Activated naive CD4-positive, alpha-beta T cell treated with Interleukin-2 at 50 U/mL for 16 hours (primary cell): Measurements from ENCODE around the gene XPNPEP2.
"Not testable (repeated sequence)": the region's sequence is repeated elsewhere in the genome, so short reads cannot be mapped to it uniquely, and the experiment has no call there.

Source experiments
- DNase-seq: peaks from one replicate; pipeline ENCODE4 v3.0.0-alpha.2; 2020

The XPNPEP2 gene

DNA sequence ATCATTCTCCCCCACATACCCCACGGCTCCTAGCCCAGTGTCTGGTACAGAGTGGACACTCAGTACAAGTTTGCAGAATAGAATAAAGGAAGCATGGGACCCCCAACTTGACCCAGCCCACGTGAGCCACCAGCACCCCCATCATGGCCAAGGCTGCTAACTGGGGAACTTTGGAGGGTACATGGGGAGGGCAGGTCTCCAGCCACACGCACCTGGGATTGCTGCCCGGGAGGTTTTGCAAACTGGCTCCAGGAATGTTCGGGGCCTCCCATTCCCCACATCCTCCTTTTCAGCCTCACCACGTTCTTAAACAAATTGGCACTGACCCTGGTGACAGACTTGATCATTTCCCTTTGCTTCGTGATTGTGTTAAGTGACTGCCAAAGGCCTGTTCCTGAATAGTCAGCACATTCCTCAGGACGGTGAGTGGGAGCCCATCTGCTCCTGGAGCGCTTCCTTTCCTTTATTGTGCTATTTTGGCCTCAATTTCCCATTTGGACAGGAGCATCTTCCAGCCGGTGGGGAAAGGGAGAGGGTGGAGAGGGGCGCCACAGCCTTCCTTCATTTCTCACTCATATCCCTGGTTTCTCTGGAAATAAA lies 18.7 kb upstream of the XPNPEP2 start:
- DNase-seq: no peak

DNA sequence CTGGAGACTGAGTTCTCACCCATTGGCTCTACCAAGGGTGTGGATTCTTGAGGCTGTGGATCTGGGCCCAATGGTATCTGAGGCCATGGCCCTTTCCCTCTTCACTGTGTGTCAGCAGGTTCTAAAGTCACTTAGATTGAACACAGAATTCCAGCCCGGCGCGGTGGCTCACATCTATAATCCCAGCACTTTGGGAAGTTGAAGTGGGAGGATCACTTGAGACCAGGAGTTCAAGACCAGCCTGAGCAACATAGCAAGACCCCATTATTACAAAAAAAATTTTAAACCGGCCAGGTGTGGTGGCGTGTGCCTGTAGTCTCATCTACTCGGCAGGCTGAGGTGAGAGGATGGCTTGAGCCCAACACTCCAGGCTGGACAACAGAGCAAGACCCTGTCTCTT lies 18.0 kb upstream of the XPNPEP2 start:
- DNase-seq: no peak

DNA sequence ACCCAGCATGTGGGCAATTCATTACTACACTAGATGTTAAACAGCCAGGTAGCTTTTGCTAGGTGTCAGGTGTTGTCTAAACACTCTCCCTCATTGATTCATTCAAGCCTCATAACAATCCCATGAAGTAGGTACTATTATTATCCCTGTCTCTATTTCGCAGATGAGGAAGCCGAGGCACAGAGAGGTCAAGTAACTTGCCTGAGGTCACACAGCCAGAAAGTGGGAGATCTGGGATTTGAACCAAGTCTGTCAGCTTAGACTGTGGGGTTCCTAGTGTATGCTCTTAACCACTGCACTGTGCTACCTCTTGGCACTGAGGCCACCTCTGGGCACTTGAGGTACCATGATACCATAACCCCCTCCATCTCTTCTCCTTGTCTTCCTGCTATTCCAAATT lies 17.4 kb upstream of the XPNPEP2 start:
- DNase-seq: no peak

- no peak for DNase-seq
These were observed 16.9 kb upstream of the XPNPEP2 start for GRCh38 chrX:129721870-129722269.

DNA sequence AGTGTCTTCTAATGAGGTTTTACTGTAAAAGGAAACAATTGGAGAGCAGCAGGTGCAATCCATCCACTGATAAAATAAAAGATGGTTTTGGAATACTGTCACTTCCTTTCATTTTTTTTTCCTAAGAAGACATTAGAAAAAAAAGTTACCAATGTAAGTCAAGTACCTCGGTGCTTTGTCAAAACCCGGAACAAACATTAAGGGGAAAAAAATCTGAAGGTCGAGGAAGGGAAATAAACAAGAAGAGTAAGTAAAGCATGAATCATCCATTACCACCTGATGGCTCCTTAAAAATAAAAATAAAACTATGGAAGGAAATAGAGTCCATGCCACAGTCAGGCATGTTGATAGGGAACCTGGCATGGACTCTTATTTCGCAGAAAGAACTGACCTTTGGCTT lies 15.3 kb upstream of the XPNPEP2 start:
- DNase-seq: no peak

DNA sequence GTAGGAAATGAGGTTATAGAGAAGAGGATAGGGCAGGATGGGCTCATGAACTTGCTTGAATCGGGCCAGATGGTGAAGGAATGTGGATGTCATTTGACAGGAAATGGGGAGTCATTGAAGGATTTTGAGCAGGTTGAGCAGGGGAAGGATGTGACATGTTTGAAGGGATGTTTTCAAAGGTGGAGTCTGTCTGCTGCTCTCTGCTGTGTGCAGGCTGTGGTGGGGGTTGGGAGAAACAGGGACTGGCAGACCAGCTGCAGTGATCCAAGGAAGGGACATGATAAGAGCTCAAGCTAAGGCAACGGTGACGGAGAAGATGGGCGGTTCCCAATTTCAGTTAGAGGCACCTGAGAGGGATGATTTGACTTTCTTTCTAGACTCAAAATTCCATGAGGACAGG lies 14.0 kb upstream of the XPNPEP2 start:
- no peak for DNase-seq

GRCh38 chrX:129726307-129727111 lies 12.3 kb upstream of the XPNPEP2 start:
- DNase-seq: peak; percentile 25

- DNase-seq: no peak
These were observed 10.7 kb upstream of the XPNPEP2 start for GRCh38 chrX:129728061-129728460.

GRCh38 chrX:129731228-129731627 lies 7.6 kb upstream of the XPNPEP2 start:
- no peak for DNase-seq

DNA sequence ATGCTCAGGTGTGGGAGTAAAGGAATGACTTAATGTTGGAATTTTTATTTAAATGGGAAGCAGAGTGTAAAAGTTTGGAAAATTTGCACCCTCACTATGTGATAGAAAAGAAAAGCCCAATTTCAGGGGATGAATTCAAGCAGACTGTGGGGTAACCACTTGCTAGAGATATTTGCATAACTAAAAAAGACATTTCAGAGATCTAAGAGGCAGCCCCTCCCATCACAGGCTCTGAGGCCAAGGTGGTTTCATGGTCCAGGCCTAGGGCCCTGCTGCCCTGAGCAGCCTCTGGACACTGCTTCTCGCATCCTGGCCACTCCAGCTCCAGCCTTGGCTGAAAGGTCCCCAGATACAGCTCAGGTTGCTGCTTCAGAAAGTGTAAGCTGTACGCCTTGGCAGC lies 5.9 kb upstream of the XPNPEP2 start:
- DNase-seq: no peak

DNA sequence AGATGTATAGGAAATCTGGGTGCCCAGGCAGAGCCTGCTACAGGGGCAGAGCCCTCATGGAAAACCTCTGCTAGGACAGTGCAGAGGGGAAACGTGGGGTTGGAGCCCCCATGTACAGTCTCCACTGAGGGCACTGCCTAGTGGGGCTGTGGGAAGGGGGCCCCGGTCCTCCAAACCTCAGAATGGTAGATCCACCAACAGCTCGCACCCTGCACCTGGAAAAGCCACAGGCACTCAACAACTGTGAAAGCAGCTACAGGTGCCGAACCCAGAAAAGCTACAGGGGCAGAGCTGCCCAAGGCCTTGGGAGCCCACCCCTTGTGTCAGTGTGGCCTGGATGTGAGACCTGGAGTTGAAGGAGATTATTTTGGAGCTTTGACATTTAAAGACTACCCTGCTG lies 5.4 kb upstream of the XPNPEP2 start:
- DNase-seq: no peak

DNA sequence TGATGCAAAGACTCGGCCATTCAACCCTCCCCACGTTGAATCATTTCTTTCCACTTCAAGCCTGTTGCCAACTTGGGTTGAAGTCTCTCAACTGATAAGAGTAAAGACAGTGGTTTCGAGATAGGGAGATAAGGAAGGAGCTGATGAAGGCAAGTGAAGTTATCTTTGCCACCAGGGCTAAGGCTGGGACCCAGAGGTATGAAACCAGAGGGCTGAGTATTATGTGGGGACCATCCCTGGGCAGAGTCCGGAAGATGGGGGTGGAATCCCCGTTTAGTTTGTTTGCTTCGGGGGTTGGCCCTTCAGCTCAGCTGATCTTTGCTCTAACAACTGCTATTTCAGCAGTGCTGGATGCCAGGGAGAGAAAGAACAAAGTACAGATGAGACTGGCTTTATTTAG lies 2.3 kb upstream of the XPNPEP2 start:
- no peak for DNase-seq

DNA sequence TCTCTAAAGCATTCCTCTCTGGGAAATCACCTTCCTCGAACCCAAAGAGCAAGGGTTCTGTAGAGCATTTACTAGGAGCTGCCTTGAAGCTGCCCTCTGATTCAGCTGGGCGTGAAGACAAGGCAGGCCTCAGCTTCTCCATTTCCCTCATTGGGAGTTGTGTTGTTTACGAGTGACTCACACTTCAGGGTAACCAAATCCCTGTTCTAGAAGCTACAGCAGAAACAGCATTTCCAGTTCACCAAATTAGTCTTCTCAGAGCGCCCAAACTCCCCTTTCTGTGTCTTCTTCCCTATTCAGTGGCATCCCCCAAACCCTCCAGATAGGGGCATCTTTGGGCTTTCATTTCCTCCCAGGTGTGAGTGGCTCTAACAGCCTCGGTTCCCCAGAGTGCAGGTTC lies 863 bp upstream of the XPNPEP2 start:
- DNase-seq: no peak

- no peak for DNase-seq
These were observed 799 bp downstream of the XPNPEP2 start for GRCh38 chrX:129739578-129739977.

- DNase-seq: no peak
These were observed 3.3 kb downstream of the XPNPEP2 start for GRCh38 chrX:129741880-129742758.

- DNase-seq: not testable (repeated sequence)
These were observed 4.0 kb downstream of the XPNPEP2 start for GRCh38 chrX:129742759-129743152.

GRCh38 chrX:129743821-129744220 lies 5.0 kb downstream of the XPNPEP2 start:
- DNase-seq: no peak

DNA sequence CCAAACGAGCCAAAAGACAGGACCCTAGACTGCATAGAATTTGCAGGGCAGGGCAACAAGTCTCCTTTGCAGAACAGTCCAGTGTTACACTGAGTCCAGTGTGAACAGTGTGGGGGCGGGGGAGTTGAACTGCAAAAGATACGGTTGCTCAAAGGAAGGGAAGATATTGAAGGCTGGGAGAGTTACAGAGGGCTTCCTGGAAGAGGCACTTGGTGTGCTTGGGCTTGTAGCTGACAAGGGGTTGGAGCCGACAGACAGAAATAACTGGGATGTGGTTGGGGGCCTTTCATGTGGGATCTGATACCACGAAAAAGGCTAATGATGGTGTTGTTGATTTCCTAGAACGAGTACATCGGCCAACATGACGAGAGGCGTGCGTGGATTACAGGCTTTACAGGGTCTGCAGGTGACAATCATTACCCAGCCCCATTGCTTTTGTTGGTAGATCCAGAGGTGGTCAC lies 6.1 kb downstream of the XPNPEP2 start:
- peak; percentile 19 for DNase-seq

DNA sequence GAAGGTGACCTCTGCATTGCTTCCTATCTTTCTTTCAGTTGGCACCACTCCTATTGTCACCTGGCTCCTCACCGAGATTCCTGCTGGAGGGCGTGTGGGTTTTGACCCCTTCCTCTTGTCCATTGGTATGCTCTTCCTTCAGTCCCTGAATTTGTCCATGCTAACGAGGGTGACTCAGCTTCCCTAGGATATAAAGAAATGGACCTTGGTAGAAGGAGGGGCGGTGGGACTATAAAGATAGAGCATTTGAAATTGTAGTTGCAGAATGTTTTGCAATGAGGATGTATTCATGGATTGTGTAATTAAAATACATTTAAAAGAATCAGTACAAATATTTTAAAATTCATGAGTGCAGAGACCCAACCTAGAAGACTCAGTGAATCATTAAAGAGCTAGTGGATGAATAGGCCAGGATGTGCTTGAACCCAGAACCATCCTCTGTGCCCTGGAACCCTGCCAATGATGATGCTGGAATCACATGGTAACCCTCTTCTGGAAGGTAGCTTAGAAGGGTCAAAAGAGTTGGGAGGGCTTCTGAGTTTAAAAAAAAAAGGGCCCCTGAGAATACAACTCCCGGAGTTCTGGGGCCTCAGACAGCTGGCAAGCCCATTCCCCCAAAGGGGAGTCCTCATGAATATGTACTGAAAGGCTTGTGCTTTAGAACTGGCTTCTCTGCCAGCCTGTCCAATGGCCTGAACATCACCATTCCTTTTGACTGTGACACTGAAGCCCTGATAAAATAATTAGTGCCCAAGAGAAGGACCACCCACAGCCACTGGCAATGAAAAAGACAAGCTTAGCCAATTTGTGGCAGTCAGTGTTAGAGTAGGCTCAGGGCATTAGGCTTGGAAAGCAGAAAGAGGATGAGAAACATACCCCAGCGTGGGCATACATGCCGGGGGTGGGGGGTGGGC lies 8.0 kb downstream of the XPNPEP2 start:
- no peak for DNase-seq

DNA sequence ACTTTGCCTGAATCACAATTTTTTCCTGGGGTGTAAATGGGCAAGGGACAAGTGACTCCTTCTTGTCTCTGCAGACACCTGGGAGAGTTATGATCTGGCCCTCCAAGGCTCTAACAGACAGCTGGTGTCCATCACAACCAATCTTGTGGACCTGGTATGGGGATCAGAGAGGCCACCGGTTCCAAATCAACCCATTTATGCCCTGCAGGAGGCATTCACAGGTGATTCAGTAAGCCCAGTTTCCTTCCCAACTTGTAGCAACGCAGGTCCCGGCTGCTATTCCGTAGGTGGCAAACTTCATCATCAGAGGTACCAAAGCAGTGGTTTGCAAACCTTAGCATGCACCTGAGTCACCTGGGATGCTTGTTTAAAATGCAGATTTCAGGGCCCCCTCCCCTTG lies 8.8 kb downstream of the XPNPEP2 start:
- no peak for DNase-seq

DNA sequence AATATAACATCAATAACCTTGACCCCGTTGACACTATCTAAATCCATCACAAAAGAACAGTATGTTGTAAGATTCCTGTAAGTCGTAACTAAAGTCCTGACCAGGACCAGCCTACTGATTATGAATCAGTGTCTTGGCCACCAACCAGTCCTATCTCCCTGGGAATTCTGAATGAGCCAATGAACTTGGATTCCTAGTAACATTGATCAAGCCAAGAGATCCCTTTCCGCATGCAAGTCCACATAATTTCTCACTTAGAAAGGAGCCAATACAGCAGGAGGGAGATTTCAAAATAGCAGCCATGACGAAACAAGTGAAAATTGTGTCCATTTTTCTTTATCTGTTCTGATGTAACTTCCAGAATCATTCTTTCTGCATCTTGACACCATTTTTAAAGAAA lies 9.5 kb downstream of the XPNPEP2 start:
- DNase-seq: no peak

GRCh38 chrX:129749069-129749468 lies 10.3 kb downstream of the XPNPEP2 start:
- DNase-seq: no peak

GRCh38 chrX:129750971-129751370 lies 12.2 kb downstream of the XPNPEP2 start:
- DNase-seq: no peak
